GM18502 (cell line): Measurements from ENCODE around the gene CNOT1.
"Not testable (repeated sequence)": the region's sequence is repeated elsewhere in the genome, so short reads cannot be mapped to it uniquely, and the experiment has no call there.

Experiments used
- ATAC-seq: cut with Tn5 transposase; IDR thresholded peaks from one replicate; pipeline ENCODE4 v1.9.1; 2021; ENCODE audit warnings: mild to moderate bottlenecking; ENCODE audit not compliant: unreplicated experiment, poor library complexity

Gene CNOT1

DNA sequence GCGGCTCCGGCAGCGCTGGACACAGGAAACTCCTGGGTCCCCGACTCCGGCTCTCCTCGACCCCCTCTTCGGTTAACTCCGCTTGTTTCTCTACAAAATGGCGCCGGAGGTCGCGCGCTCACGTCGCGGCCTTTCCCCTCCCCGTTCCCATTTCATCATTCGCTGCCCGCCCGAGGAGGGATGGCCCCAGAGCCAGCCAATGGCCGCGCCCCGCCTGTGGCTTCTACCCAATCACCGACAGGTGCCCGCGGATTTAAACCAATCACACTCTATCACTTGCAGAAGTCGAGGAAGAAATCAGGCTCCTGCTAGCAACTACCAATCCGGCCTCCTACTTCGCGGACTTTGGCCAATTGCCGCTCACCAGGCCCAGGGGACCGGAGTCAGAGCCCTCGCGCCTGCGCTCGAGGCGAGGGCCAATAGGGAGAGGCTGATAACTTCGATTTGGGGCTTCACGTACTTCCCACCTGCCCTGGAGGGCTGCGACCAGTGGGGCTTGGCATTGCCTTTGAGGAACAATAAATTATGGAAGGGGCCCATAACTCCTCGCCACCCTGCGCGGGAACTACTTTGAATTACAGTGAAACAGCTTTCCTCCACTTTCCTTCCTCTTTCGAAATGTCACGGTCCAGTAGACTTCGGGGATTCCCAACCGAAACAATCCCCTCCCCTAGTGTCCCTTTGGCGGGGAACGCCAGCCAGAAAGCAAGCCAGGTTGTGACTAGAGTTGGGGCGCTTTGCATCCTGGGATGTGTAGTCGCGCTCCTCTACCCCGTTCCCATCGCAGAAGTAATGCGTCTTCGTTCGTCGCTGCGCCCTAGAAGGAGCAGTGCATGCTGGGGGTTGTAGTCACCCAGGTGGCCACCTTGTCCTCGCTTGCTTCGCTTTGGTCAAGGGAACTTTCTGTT lies at the start of gene CNOT1:
CNOT1 (minus strand) TSS at position 94 of the 908 bp plus-strand sequence. CDS start 30,489 bp downstream, outside the sequence.
- ATAC-seq = peak; percentile 90

DNA sequence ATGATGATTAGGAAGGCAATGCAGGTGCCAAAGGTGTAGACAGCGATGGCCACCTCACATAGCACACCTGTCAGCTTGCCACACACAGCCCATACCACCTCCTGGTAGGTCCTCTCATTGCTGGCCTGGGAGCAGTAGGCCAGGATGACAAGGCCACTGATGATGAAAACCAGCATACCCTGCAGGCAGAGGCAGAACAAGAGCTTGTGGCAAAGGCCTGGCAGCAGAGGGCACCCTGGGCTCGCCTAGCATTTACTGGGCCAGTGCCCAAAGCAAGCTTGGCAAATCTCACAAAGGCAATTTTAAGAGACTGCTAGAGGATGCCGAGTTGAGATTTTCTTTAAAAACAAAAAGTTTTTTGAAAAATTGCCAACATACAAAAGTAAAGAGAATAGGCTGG lies 49.1 kb upstream of the CNOT1 start:
- no peak for ATAC-seq

DNA sequence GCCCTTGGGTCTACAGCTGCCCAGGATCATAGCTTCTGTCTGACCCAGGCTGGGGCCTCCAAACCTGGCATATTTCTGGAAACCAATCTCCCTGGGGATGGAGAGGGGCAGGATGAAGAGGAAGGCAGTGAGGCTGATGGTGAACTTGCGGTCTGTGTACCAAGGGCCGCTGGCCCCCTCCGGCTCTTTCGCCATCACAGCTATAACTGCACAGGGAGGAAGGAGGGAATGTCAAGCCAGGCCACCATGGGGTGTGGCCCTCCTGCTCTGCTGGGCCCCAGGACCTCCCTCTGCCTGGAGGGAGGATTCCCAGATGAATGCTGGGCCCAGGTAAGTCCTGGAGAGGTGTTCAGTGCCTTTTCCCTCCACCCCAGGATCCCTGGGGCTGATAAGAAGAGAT lies 48.6 kb upstream of the CNOT1 start:
- ATAC-seq = no peak

DNA sequence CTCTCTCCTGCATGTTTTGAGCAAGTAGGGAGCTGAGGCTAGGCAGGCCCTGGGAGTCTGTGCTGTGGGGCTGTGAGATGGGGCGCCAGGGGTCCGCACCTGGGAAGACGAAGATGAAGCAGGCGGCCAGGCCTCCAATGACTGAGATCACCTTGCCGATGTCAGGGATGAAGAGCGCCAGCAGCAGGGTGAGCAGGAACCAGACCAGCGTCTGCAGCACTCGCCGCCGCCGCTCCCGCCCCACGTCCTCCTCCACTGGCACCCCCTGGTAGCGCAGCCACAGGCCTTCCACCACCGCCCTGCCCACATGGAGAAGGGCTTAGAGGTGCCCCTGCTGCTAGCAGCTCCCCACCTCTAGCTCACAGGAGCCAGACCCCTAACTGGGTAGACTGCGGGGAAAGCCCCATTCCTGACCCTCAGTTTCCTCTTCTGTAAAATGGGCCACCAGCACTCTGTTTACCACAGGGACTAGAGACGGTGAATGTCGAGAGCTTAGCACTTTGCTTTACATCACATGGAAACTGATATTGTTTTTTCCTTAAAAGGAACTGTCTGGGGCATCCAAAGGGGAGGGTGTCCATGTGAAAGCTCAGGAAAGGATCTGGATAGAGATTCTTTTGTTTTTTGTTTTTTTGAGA lies 41.4 kb upstream of the CNOT1 start:
- no peak for ATAC-seq

DNA sequence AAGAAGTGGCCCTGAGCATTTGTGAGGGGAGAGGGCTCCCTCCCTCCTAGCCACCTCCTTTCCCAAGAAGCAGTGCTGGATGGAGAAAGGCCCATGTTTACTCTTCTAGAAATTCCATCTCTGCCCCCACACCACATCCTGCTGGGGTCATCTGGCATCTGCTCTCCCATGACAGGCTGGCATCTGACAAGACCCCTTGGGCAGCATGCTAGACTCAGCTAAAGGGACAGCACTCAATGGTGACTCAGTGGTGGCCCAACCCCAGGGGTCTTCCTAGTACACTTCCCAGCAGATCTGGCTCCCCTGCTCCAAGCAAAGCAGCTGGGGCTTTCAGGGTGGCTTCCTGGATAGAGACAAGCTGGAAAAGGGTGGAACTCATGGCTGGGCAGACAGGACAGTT lies 40.6 kb upstream of the CNOT1 start:
- ATAC-seq = no peak

DNA sequence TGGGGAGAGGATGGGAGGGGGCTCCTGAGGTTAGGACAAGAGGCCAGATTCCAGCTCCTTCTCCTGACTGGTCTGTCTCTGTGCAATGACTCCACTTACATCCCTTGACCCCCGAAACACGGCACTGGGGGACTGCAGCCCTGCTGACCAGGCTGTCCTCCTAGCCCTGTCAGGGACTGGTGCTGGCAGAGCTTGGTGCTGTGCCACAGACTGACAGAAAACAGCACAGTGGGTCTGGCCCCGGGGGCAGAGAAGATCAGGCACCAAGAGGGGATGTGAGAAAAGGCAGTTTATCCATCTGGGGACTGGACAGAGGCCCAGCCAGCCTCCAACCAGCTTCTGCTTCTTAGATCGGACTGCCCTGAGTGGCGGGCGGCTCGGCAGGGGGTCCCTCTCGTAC lies 35.6 kb upstream of the CNOT1 start:
- ATAC-seq = no peak

DNA sequence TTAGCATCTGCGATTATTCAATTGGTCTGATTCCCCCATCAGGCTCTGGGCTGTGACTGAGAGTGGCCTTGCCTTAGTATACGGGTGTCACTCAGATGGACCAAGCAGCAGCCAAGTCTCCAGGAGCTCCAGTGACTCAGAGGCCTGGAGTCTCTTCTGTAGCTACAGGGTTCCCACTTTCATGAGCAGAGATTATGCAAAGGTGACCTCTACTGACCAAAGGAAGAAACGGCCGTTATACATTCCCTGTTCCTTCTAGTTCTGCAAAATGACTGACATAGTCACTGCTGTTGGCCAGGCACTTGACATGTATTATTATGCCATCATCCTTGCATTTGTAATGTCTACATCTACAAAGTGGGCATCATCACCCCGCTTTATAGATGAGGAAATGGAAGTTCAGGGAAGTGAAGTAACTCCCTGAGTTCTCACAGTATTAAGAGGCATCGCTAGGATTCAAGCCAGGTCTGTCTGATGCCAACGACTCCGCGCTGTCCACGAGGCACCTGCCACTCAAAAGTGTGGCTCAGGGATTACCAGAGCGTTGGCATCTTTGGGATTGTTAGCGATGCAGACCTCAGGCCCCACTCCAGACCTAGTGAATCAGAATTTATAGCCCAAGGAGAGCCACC lies 31.7 kb upstream of the CNOT1 start:
- peak; percentile 86 for ATAC-seq

DNA sequence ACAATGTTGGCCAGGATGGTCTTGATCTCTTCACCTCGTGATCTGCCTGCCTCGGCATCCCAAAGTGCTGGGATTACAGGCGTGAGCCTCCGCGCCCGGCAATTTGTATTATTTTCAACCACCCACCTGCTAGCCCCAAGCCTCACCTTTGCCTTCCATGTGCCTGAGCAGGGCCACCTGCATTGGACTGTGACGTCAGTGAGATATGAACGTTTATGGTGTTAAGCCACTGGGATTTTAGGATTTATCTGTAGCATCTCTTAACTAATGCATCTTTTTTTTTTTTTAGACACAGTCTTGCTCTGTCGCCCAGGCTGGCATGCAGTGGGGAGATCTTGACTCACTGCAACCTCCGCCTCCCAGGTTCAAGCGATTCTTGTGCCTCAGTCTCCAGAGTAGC lies 30.3 kb upstream of the CNOT1 start:
- not testable (repeated sequence) for ATAC-seq

DNA sequence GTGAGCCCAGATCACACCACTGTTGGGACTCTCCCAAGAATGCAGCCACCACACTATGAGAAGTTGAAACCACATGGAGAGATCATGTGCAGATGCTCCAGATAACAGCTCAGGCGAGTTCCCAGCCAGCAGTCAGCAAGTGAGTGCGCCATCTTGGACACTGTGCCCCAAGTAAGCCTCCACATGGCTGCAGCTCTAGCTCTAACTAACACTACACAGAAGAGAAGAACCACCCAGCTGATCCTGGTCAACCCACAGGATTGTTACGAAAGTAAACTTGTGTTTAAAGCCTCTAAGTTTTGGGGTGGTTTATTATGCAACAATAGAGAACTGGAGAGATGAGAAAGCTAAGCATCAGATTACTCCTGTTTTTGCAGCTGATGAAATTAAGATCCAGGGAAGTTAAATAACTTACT lies 29.2 kb upstream of the CNOT1 start:
- no peak for ATAC-seq

DNA sequence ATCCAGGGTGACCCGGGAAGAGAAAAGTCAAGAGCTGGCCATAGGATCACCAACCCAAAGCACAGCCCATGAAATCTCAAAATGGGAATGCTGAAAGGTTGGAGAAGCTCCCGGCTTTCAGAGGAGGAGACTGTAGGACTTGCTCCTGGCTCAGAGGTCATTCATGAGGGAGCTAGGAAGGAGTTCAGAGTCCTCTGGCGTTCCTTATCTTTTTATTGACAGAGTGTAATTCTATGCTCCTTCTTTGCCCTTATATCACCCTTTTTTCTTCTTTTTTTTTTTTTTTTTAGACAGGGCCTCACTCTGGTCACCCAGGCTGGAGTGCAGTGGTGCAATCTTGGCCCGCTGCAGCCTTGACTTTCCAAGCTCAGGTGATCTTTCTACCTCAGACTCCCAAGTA lies 27.3 kb upstream of the CNOT1 start:
- ATAC-seq = no peak

DNA sequence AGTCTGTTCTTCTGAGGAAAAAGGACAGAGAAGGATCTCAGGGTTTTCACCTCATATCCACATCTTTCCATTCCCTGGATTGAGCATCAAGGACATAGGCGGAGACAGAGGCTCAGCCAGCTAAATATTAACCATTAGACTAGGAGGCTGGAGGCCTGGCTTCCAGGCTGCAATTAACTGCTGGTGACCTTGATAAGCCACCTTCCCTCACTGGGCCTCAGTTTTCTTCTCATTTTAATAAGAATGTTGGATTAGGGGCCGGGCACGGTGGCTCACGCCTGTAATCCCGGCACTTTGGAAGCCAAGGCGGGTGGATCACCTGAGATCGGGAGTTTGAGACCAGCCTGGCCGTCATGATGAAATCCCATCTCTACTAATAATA lies 25.6 kb upstream of the CNOT1 start:
- no peak for ATAC-seq

DNA sequence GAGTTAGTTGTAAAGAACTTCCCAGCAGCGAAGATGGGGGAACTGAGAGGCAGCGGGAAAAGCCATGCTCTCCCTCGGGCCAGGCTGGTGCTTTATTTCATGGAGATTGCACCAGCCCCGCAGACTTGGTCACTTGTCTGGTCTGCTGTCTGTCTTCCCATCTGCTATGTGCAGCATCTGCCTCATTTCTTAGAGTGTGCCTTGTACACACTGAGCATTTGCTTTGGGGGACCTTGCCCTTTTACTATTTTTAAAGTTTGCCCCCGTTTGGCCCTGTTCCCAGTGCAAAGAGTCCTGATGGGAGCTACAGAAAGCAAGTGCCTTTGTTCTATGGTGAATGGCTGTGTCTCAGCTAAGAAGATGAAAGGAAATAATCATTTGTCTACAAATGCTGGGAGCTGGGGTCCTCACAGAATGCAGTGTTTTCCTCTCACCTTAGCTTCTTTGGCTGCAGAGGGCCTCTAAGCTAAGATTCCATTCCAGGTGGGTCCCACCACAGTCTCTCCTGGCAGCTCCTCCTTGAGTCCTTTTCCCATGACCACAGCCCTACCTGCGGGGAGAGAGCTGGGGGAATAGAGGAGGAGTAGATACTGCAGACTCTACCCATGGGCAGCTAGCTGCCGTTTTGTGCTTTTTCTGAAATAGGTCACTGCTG lies 25.1 kb upstream of the CNOT1 start:
- ATAC-seq = no peak

DNA sequence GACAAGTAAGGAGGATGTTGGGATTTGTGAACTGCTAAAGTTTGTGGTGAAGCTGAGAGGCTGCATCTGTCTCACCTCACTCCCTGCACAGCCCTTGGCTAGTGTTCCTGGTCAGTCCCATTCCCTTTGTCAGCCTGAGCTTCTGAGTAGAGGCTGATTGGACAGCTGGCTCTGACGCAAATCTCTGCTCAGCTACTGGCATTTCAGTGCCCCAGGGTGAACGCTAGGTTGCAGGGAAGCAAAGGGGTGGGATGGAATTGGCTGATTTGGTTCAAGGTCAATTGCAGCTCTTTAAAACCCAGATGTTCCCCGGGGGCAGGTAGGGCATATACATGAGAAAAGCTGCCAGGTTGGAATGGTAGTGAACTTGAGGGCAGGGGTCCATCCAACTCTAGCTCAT lies 23.1 kb upstream of the CNOT1 start:
- no peak for ATAC-seq

DNA sequence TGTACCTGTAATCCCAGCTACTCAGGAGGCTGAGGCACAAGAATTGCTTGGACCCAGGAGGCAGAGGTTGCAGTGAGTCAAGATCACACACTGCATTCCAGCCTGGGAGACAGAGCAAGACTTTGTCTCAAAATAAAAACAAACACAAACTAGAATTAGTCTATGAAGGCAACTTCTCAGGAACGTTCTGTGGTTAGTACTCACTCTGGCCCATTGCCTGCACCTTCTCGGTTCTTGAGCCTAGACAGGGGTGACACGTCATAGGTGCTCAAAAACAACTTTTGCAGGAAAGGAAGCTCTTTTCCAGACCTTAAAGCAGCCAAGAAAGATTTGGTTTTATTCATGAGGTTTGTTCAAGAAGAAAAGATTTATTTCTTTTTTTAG lies 22.3 kb upstream of the CNOT1 start:
- no peak for ATAC-seq

DNA sequence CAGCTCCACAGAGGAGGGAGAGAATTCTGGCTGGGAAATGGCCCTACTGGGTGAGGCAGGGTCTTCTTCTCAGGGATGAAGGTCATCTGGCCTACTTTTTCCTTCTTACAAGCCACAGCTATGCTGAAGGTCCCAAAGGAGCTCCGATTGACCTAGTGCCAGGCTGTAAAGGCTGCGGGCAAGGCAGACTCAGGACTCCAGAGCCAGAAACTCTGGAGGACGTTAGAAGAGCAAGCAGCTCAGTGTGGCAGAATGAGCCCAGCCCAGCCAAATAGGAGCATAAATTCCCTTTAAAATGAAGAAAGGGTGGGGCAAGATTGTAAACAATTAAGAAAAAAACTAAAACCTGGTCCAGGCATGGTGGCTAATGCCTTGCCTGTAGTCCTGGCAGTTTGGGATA lies 20.1 kb upstream of the CNOT1 start:
- ATAC-seq = no peak

DNA sequence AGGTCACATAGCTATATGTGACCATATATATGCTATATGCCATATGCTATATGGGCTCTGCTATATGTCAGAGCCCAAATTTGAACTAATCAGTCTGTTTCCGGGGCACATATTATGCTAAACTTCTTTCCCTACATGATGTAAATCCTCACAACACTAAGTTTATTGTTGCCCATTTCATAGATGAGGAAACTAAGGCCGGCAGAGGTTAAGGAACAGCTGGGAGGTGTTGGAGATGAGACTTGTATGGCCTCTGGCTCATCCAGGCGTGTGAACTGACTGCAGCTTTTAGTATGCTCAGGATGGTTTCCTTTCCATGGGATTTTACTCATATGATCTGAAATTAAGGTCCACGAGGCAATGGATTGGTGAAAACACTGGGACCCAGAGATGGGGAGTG lies 17.5 kb upstream of the CNOT1 start:
- no peak for ATAC-seq

DNA sequence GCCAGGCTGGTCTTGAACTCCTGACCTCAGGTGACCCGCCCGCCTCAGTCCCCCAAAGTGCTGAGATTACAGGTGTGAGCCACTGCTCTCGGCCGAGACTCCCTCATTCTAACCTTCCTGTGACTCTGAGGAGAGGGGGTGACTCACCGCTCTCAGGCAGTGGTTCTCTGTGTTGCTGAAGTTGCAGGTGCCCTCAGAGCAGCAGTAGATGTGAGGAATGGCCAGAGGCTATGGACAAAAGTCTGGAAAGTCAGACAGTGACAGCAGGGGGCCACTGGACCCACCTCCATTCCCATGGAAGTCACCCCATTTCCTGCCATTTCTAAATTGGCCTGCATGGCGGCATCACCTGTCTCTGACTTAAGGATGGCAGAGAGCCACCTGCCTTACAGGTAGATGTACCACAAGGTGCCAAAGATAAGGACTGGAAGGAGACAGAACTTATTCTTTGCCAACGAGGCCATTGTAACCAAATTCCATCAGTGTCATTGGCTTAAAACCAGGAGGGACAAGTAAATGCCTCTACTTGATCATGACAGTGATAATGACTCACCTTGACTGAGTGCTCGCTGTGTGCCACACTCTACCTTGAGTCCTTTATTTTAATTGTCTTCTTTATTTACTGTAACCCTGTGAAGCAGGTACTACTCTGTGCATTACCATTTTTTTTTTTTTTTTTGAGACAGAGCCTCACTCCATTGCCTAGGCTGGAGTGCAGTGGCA lies 15.3 kb upstream of the CNOT1 start:
- no peak for ATAC-seq

DNA sequence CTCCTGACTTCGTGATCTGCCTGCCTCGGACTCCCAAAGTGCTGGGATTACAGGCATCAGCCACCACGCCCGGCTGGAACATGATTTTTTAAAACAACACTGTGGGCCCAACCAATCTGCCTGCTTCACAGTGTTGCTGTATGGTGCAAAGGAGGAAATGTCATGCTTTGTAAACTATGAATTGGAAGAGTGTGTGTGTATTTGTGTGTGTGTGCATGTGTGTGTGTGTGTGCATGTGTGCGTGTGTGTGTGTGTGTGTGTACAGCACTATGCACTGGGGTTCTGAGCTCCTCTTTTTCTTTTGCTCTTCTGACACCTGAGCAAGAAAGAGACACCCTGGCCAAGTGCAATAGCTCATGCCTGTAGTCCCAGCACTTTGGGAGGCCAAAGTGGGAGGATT lies 14.5 kb upstream of the CNOT1 start:
- ATAC-seq = no peak

DNA sequence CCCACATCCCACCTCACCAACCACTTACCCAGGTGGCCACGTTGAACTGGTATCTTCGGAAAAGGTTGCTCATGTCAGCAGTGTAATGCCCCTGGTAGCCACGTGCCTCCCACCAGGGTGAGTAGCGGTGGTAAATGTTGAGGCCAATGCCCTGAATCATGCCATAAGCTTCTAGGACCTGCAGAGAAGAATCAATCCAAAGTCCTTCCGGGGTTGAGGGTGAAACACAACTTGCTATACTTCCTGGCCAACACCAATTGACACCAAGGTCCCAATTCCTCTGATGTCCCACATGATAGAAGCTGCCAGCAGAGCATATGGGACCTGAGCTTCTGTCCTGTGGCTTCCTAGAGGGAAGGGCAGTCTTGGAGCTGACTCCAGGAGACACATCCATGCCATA lies 11.3 kb upstream of the CNOT1 start:
- ATAC-seq = no peak

DNA sequence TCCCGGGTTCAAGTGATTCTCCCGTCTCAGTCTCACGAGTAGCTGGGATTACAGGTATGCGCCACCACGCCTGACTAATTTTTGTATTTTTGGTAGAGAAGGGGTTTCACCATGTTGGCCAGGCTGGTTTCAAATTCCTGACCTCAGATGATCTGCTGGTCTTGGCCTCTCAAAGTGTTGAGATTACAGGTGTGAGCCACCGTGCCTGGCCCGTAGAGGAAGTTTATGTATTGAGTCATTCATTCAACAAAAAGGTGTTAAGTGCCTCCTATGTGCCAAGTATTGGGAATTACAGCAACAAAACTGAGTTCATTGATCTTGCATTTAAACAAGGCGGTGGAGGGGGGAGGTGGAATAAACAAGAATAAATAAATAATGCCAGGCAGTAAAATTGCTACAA lies 10.2 kb upstream of the CNOT1 start:
- ATAC-seq = no peak
